Activated naive CD4-positive, alpha-beta T cell (primary cell): ENCODE results near the gene CHSY3.
"Not testable (repeated sequence)": the region's sequence is repeated elsewhere in the genome, so short reads cannot be mapped to it uniquely, and the experiment has no call there.

ENCODE experiments used
- DNase-seq, 4 experiments: peaks; one replicate each; lab custom pipeline; 2025; lab: John Stamatoyannopoulos, UW

CHSY3 gene

DNA sequence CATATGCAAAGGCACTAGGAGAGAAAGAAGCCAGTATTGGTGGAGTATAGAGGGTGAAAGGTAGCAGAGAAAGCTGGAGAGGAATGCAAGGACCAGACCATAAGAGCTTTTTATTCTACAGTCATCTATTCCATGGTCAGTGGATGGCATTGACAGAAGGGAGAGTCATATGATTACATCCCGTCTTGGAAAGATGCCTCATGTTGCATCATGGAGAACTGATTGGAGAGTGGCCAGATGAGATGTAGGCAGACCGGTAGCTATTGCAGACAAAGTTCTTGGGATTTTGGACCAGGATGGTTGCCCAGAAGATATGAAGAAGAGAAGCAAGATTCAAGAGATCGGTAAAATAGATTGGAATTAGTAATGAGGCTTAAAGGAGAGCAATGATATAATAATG is 260.7 kb downstream of the CHSY3 start:
- DNase-seq: no peak

- no peak for DNase-seq
Observed at GRCh38 chr5:130166839-130167490, 262.7 kb downstream of the CHSY3 start.

- DNase-seq: no peak
Observed at GRCh38 chr5:130168211-130168610, 263.9 kb downstream of the CHSY3 start.

DNA sequence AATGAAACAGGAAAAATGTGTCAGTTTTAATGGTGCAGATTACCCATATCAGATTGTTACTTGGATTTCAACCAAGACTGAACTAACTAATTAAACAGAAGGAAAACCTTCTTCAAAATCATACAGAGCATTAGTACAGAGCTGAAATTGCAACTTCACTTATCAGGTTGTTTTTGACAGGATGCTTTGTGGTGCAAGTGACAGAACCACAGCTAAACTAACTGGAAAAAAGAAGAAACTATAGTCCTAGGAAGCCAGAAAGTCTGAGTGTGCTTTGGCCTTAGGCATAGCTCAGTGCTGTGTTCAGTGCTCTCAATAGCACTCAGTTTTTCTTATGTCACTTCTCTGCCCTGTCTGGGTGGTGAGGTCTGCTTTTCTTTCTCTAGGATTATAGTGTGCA is 267.4 kb downstream of the CHSY3 start:
- DNase-seq: no peak

- DNase-seq: no peak
Observed at GRCh38 chr5:130183115-130183514, 278.9 kb downstream of the CHSY3 start.

GRCh38 chr5:130189961-130190360 is 285.7 kb downstream of the CHSY3 start:
- DNase-seq: no peak

GRCh38 chr5:130198927-130199326 is 294.7 kb downstream of the CHSY3 start:
- DNase-seq: no peak

GRCh38 chr5:130206686-130207085 is 302.4 kb downstream of the CHSY3 start:
- no peak for DNase-seq

DNA sequence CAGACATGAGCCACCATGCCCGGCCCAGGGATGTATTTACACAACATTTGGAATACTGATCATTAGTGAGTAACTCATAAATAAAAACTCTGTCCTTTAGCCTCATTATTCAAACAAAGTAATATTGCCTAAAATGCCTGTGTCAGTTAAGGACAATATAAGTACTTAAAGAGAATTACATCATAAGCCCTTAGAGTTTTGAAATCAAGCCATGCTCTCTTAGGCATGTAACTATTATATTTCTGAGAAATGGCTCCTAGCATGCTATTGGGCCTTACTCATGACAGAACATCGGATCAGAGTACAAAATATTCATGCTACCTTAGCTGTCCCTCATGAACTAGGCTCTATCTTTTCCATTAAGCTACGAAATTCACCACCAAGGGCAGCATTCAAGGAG is 309.3 kb downstream of the CHSY3 start:
- no peak for DNase-seq

- no peak for DNase-seq
Observed at GRCh38 chr5:130216286-130216685, 312.0 kb downstream of the CHSY3 start.

DNA sequence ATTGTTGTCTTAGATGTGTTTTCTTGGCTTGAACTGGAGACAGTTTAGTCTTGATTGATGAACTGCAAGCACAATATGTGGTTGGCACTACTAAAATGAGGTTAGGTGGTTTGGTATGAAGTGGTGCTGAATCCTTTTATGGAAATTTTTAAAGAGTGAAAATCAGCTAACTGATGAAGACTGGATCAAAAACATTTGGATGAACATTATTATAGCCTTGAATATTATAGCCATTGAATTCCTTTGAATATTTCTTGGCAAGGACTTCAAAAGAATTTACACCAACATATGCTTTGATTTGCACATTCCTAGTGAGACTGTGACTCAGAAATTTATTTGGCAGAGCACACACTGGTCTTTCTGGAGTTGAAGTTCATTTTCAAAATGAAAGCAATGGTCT is 318.3 kb downstream of the CHSY3 start:
- DNase-seq: no peak

GRCh38 chr5:130226556-130226955 is 322.3 kb downstream of the CHSY3 start:
- not testable (repeated sequence) for DNase-seq

DNA sequence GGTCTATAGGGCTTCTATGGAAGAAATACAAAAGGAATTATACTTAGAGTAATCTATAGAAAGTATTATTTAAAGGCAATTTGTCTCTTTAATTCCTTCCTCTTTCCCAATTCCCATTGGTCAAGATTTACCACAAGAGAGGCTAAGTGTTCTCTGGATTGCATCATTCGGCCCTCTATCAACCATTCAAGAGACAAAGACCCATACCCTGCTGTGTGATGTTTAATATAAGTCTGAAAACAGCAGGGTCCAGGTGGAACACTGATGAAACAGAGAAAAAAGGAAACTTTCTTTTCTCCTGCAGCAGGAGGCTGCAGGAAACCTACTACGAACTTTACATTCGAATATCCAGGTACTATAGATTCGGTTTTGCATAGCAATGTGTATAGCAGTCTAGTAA is 323.4 kb downstream of the CHSY3 start:
- no peak for DNase-seq

DNA sequence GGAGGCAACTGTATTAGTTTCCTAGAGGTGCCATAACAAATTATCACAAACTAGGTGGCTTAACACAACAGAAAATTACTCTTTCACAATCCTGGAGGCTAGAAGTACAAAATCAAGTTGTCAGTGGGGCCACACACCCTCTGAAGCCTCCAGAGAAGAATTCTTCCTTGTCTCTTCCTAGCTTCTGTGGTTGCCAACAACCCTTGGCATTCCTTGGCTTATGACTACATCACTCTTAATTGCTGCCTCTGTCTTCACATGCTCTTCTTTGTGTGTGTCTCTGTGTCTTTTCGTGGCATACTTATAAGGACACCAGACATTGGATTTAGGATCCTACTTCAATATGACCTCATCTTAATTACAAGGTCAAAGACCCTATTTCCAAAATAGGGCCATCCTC is 327.5 kb downstream of the CHSY3 start:
- DNase-seq: no peak

GRCh38 chr5:130234816-130235215 is 330.6 kb downstream of the CHSY3 start:
- no peak for DNase-seq
